Stimulated activated CD4-positive, alpha-beta T cell treated with anti-CD3 and anti-CD28 coated beads, TNF-alpha, amount 100 ng/mL, for 1 hour (primary cell): ENCODE results near the gene ESR2.
"Not testable (repeated sequence)": the region's sequence is repeated elsewhere in the genome, so short reads cannot be mapped to it uniquely, and the experiment has no call there.

Experiments
- DNase-seq, 3 donors: peaks; one replicate each; pipeline ENCODE4 v3.0.0-alpha.2; 2020; ENCODE audit warnings: low read depth in 3 of 3, low spot score in 1 of 3

The ESR2 gene

GRCh38 chr14:64147126-64147790, 146.9 kb downstream of the ESR2 start:
- no peak for DNase-seq

GRCh38 chr14:64137657-64138290, 156.4 kb downstream of the ESR2 start:
- no peak for DNase-seq

GRCh38 chr14:64126548-64126947, 167.6 kb downstream of the ESR2 start:
- DNase-seq, result no peak

- no peak for DNase-seq
These were observed 168.9 kb downstream of the ESR2 start for GRCh38 chr14:64125270-64125669.

- DNase-seq, result no peak
These were observed 170.8 kb downstream of the ESR2 start for GRCh38 chr14:64123241-64123822.

- DNase-seq, result no peak
These were observed 174.2 kb downstream of the ESR2 start for GRCh38 chr14:64119980-64120379.

- no peak for DNase-seq
These were observed 174.7 kb downstream of the ESR2 start for GRCh38 chr14:64119500-64119899.

GRCh38 chr14:64118892-64119291, 175.3 kb downstream of the ESR2 start:
- DNase-seq, result no peak

- not testable (repeated sequence) for DNase-seq
These were observed 175.8 kb downstream of the ESR2 start for GRCh38 chr14:64118403-64118742.

GRCh38 chr14:64117671-64118402, 176.3 kb downstream of the ESR2 start:
- DNase-seq, result no peak

GRCh38 chr14:64115401-64115800, 178.8 kb downstream of the ESR2 start:
- no peak for DNase-seq

- no peak for DNase-seq
These were observed 179.4 kb downstream of the ESR2 start for GRCh38 chr14:64114796-64115195.

- DNase-seq, result no peak
These were observed 180.0 kb downstream of the ESR2 start for GRCh38 chr14:64114166-64114565.

GRCh38 chr14:64112867-64113678, 181.1 kb downstream of the ESR2 start:
- no peak for DNase-seq

- DNase-seq, result no peak
These were observed 183.4 kb downstream of the ESR2 start for GRCh38 chr14:64110802-64111201.

GRCh38 chr14:64109819-64110554, 184.2 kb downstream of the ESR2 start:
- no peak for DNase-seq

GRCh38 chr14:64107438-64107837, 186.7 kb downstream of the ESR2 start:
- no peak for DNase-seq

GRCh38 chr14:64098120-64098519, 196.1 kb downstream of the ESR2 start:
- DNase-seq, result no peak

- no peak for DNase-seq
These were observed 198.6 kb downstream of the ESR2 start for GRCh38 chr14:64095620-64096019.

- DNase-seq, result no peak
These were observed 201.2 kb downstream of the ESR2 start for GRCh38 chr14:64092940-64093339.

- no peak for DNase-seq
These were observed 201.8 kb downstream of the ESR2 start for GRCh38 chr14:64092338-64092737.
